Bronchial epithelial cell (primary cell): ENCODE results near the gene USP20. TPM values are rescaled to one million over a fixed set of nuclear protein-coding genes. Genes with fewer than 3 reads are reported as not detected.
A peak's percentile ranks its signal among the peaks of the same experiment; 100 is the strongest.
"Not testable (repeated sequence)": the region's sequence is repeated elsewhere in the genome, so short reads cannot be mapped to it uniquely, and the experiment has no call there.

ENCODE experiments used
- DNase-seq: peaks from one replicate; pipeline ENCODE4 v3.0.0-alpha.2; 2010; ENCODE audit warnings: low read depth
- FAIRE-seq: peaks from 2 replicates; lab custom pipeline; 2011; peaks lifted over from hg19 to GRCh38; lab: Jason Lieb, UNC
- H3K27me3 ChIP-seq: 2 replicates; pipeline ENCODE4 v1.5.1; 2011; ENCODE audit warnings: low read length; ENCODE audit not compliant: control insufficient read depth, insufficient read depth
- H3K36me3 ChIP-seq: 2 replicates; pipeline ENCODE4 v1.5.1; 2011; ENCODE audit warnings: low read length; ENCODE audit not compliant: control insufficient read depth, insufficient read depth
- H3K4me3 ChIP-seq: 2 replicates; pipeline ENCODE4 v1.5.1; 2011; ENCODE audit warnings: mild to moderate bottlenecking, low read depth, low read length, control low read depth
- CTCF ChIP-seq: IDR thresholded peaks from 2 replicates; pipeline ENCODE4 v1.5.1; 2011; ENCODE audit warnings: mild to moderate bottlenecking, moderate library complexity, low read length, control low read depth, inconsistent platforms; ENCODE audit not compliant: insufficient read depth, severe bottlenecking
- total RNA-seq: library from RNA; depleted of rRNA; stranded (reverse); fragments of >200 nt; gene quantifications from 2 replicates; pipeline ENCODE4 v1.2.1, GENCODE V29; 2014

Gene USP20
- 5.5 and 6.7 TPM in 2 replicates for total RNA-seq

- H3K36me3 ChIP-seq = peaks cover 13% of the 10 kb centered on the region
- FAIRE-seq = no peak
- peak within 1 kb of the TSS; percentile 93 for H3K4me3 ChIP-seq
- no peak for TF ChIP-seq CTCF
- DNase-seq = peak; percentile 84
- H3K27me3 ChIP-seq = no peaks in the 10 kb centered on the region
Observed at GRCh38 chr9:129835128-129835859, at the start of gene USP20, which contains the start of gene C9orf78. TSS of gene USP20 (plus strand) at chr9:129835458. CDS start at chr9:129852556, 17,098 bp downstream. TSS of gene C9orf78 (minus strand) at chr9:129835275. CDS start at chr9:129835221, 54 bp downstream.

GRCh38 chr9:129785866-129786265 is 49.4 kb upstream of the USP20 start:
- no peaks in the 10 kb centered on the region for H3K36me3 ChIP-seq
- no peaks in the 10 kb centered on the region for H3K27me3 ChIP-seq
- no peak overlapping the region for H3K4me3 ChIP-seq
- no peak for TF ChIP-seq CTCF
- no peak for DNase-seq
- FAIRE-seq = no peak

- FAIRE-seq (no peak), DNase-seq (no peak)
- TF ChIP-seq CTCF = no peak
- Histone ChIP-seq H3K4me3 (no peak overlapping the region), H3K36me3 (no peaks in the 10 kb centered on the region), H3K27me3 (no peaks in the 10 kb centered on the region)
Observed at GRCh38 chr9:129786481-129786880, 48.8 kb upstream of the USP20 start.

- no peaks in the 10 kb centered on the region for H3K36me3 ChIP-seq
- H3K27me3 ChIP-seq = no peaks in the 10 kb centered on the region
- FAIRE-seq (no peak), DNase-seq (no peak)
- no peak for TF ChIP-seq CTCF
- no peak overlapping the region for H3K4me3 ChIP-seq
Observed at GRCh38 chr9:129794549-129794948, 40.7 kb upstream of the USP20 start.

- not testable (repeated sequence) for DNase-seq, H3K4me3 ChIP-seq, H3K27me3 ChIP-seq, H3K36me3 ChIP-seq, FAIRE-seq
Observed at GRCh38 chr9:129796029-129796428, 39.2 kb upstream of the USP20 start.

- Histone ChIP-seq H3K27me3 (no peaks in the 10 kb centered on the region), H3K36me3 (no peaks in the 10 kb centered on the region), H3K4me3 (no peak overlapping the region)
- no peak for TF ChIP-seq CTCF
- FAIRE-seq = no peak
- no peak for DNase-seq
Observed at GRCh38 chr9:129798973-129799372, 36.3 kb upstream of the USP20 start.
